SK-N-MC (cell line): ENCODE results near the gene ZNF565.

Experiments used
- EZH2 ChIP-seq: fragments of 200-600 bp; sonication (generic); IDR thresholded peaks from one replicate; pipeline ENCODE4 v1.6.1; 2017; ENCODE audit warnings: antibody characterized with exemption
- FOXP2 ChIP-seq: optimal IDR thresholded peaks from 2 replicates; pipeline ENCODE3; 2011; ENCODE audit warnings: mild to moderate bottlenecking, moderate library complexity; ENCODE audit not compliant: insufficient read depth; ENCODE audit errors: extremely low read length, control extremely low read depth
- POLR2AphosphoS5 ChIP-seq: IDR thresholded peaks from 2 replicates; pipeline ENCODE4 v1.6.1; 2012; ENCODE audit warnings: mild to moderate bottlenecking, low read depth, low read length, borderline replicate concordance

DNA sequence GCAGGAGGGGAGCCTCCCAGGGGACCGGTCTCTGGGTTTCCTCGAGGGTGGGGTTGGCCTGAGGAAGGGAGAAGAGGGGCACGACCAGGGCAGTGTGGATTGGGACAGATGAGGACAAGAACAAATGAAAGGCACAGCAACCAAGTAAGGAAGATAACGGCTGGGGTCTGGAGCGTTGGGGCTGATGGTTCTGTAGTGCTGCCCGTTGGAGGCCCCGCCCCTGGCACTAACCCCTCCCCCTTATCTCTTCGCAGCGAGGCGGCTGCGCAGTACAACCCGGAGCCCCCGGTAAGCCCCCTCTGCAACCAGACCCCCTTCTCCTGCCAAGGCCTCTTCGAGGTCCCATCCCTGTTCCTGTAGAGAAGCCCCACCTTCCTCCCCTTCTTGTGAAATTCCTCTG lies 72.4 kb downstream of the ZNF565 start:
- no peak for TF ChIP-seq POLR2AphosphoS5
- no peak for TF ChIP-seq EZH2
- TF ChIP-seq FOXP2: no peak
